ENCODE data around the gene MAT2B. TPM values are rescaled to one million over a fixed set of nuclear protein-coding genes. Genes with fewer than 3 reads are reported as not detected.
A peak's percentile ranks its signal among the peaks of the same experiment; 100 is the strongest.

Gene MAT2B
- total RNA-seq, 1 donor from 2014 or later: 79.1 TPM

- peaks cover 17% of the 10 kb centered on the region for H3K36me3 Mint-ChIP-seq (ENCODE audit: low read depth)
- peaks cover 2% of the 10 kb centered on the region for H3K9me3 Mint-ChIP-seq
- DNase-seq (ENCODE audit: low read depth, low spot score): peak; percentile 93
- H3K27ac Mint-ChIP-seq (ENCODE audit: unreplicated experiment): peak within 1 kb of the TSS; percentile 100
- peaks cover 4% of the 10 kb centered on the region for H3K27me3 Mint-ChIP-seq (ENCODE audit: low read depth)
- peak within 1 kb of the TSS; percentile 96 for H3K4me3 Mint-ChIP-seq
- peak; percentile 46 for TF ChIP-seq CTCF (conservative IDR thresholded peaks at IDR 0.05)
- H3K4me1 Mint-ChIP-seq: peaks cover 47% of the 10 kb centered on the region
These were observed 45.4 kb upstream of the MAT2B start, which contains the start of gene NUDCD2 for GRCh38 chr5:163459819-163460561. TSS of gene NUDCD2 (minus strand) at chr5:163460102. CDS start at chr5:163460050, 52 bp downstream.

- Mint-ChIP-seq H3K27me3 (ENCODE audit: low read depth) (peaks cover 4% of the 10 kb centered on the region), H3K4me3 (peak within 1 kb of the TSS; percentile 96), H3K9me3 (no peaks in the 10 kb centered on the region), H3K4me1 (peaks cover 46% of the 10 kb centered on the region), H3K36me3 (ENCODE audit: low read depth) (peaks cover 12% of the 10 kb centered on the region), H3K27ac (ENCODE audit: unreplicated experiment) (peak within 1 kb of the TSS; percentile 100)
- TF ChIP-seq CTCF (conservative IDR thresholded peaks at IDR 0.05): no peak
- DNase-seq (ENCODE audit: low read depth, low spot score): no peak
These were observed 44.8 kb upstream of the MAT2B start, which contains the start of gene HMMR for GRCh38 chr5:163460562-163461171. TSS of gene HMMR (plus strand) at chr5:163460632. CDS start at chr5:163460693, 61 bp downstream.

GRCh38 chr5:163463063-163463435 lies 42.4 kb upstream of the MAT2B start:
- H3K36me3 Mint-ChIP-seq (ENCODE audit: low read depth): peaks cover 5% of the 10 kb centered on the region
- H3K27me3 Mint-ChIP-seq (ENCODE audit: low read depth): peaks cover 4% of the 10 kb centered on the region
- peaks cover 28% of the 10 kb centered on the region for H3K4me1 Mint-ChIP-seq
- DNase-seq (ENCODE audit: low read depth, low spot score): no peak
- no peak overlapping the region for H3K27ac Mint-ChIP-seq (ENCODE audit: unreplicated experiment)
- H3K4me3 Mint-ChIP-seq: peak overlapping the region; percentile 21
- H3K9me3 Mint-ChIP-seq: no peaks in the 10 kb centered on the region
- no peak for TF ChIP-seq CTCF (conservative IDR thresholded peaks at IDR 0.05)

- peaks cover 10% of the 10 kb centered on the region for H3K36me3 Mint-ChIP-seq (ENCODE audit: low read depth)
- H3K27me3 Mint-ChIP-seq (ENCODE audit: low read depth): no peaks in the 10 kb centered on the region
- no peak overlapping the region for H3K27ac Mint-ChIP-seq (ENCODE audit: unreplicated experiment)
- no peak for DNase-seq (ENCODE audit: low read depth, low spot score)
- peaks cover 9% of the 10 kb centered on the region for H3K4me1 Mint-ChIP-seq
- H3K9me3 Mint-ChIP-seq: no peaks in the 10 kb centered on the region
- no peak overlapping the region for H3K4me3 Mint-ChIP-seq
- no peak for TF ChIP-seq CTCF (conservative IDR thresholded peaks at IDR 0.05)
These were observed 37.7 kb upstream of the MAT2B start for GRCh38 chr5:163467682-163468081.

GRCh38 chr5:163473635-163474243 lies 31.7 kb upstream of the MAT2B start:
- H3K27ac Mint-ChIP-seq (ENCODE audit: unreplicated experiment): no peak overlapping the region
- no peak overlapping the region for H3K4me3 Mint-ChIP-seq
- TF ChIP-seq CTCF (conservative IDR thresholded peaks at IDR 0.05): peak; percentile 62
- peaks cover 16% of the 10 kb centered on the region for H3K36me3 Mint-ChIP-seq (ENCODE audit: low read depth)
- H3K27me3 Mint-ChIP-seq (ENCODE audit: low read depth): no peaks in the 10 kb centered on the region
- DNase-seq (ENCODE audit: low read depth, low spot score): no peak
- no peaks in the 10 kb centered on the region for H3K9me3 Mint-ChIP-seq
- H3K4me1 Mint-ChIP-seq: no peaks in the 10 kb centered on the region

Data from neural crest cell (in vitro differentiated cells).